GM21360 (cell line): Measurements from ENCODE around the gene TEKTIP1.
"Not testable (repeated sequence)": the region's sequence is repeated elsewhere in the genome, so short reads cannot be mapped to it uniquely, and the experiment has no call there.

Experiments used
- ATAC-seq: cut with Tn5 transposase; IDR thresholded peaks from one replicate; pipeline ENCODE4 v1.9.1; 2021; ENCODE audit warnings: mild to moderate bottlenecking, moderate library complexity; ENCODE audit not compliant: unreplicated experiment

Gene TEKTIP1

GRCh38 chr19:3556423-3556977 is 17.5 kb downstream of the TEKTIP1 start:
- ATAC-seq = no peak

GRCh38 chr19:3556978-3557460 is 18.0 kb downstream of the TEKTIP1 start:
- ATAC-seq = peak; percentile 13

GRCh38 chr19:3557461-3558248 is 18.7 kb downstream of the TEKTIP1 start, which contains the start of gene MFSD12:
TSS of gene MFSD12 (minus strand) at chr19:3557586. CDS start at chr19:3557403, 183 bp downstream.
- peak; percentile 73 for ATAC-seq

GRCh38 chr19:3563709-3564524 is 24.9 kb downstream of the TEKTIP1 start:
- no peak for ATAC-seq

- ATAC-seq = no peak
Measured at GRCh38 chr19:3565139-3565538, 26.2 kb downstream of the TEKTIP1 start.

- ATAC-seq = not testable (repeated sequence)
Measured at GRCh38 chr19:3570042-3570441, 31.1 kb downstream of the TEKTIP1 start.

GRCh38 chr19:3570606-3571011 is 31.6 kb downstream of the TEKTIP1 start:
- ATAC-seq = no peak

GRCh38 chr19:3572132-3572854 is 33.3 kb downstream of the TEKTIP1 start:
- ATAC-seq = peak; percentile 77

GRCh38 chr19:3572855-3573161 is 33.8 kb downstream of the TEKTIP1 start, which contains the start of gene HMG20B:
TSS of gene HMG20B (plus strand) at chr19:3572944. CDS start at chr19:3573310, 366 bp downstream.
- ATAC-seq = peak; percentile 3

- ATAC-seq = peak; percentile 3
Measured at GRCh38 chr19:3573162-3573857, 34.3 kb downstream of the TEKTIP1 start.

- ATAC-seq = no peak
Measured at GRCh38 chr19:3573858-3574637, 35.1 kb downstream of the TEKTIP1 start.

- no peak for ATAC-seq
Measured at GRCh38 chr19:3575260-3575741, 36.3 kb downstream of the TEKTIP1 start.

- no peak for ATAC-seq
Measured at GRCh38 chr19:3575949-3576673, 37.1 kb downstream of the TEKTIP1 start.

- ATAC-seq = no peak
Measured at GRCh38 chr19:3576696-3577443, 37.9 kb downstream of the TEKTIP1 start.

- no peak for ATAC-seq
Measured at GRCh38 chr19:3577723-3578344, 38.9 kb downstream of the TEKTIP1 start.

- ATAC-seq = no peak
Measured at GRCh38 chr19:3578390-3578789, 39.4 kb downstream of the TEKTIP1 start.

- no peak for ATAC-seq
Measured at GRCh38 chr19:3580156-3580934, 41.4 kb downstream of the TEKTIP1 start.
